NCI-H2107 treated with DMSO at 0.1 percent for 48 hours (cell line): ENCODE results near the gene GNL3.
"Not testable (repeated sequence)": the region's sequence is repeated elsewhere in the genome, so short reads cannot be mapped to it uniquely, and the experiment has no call there.

Experiments
- DNase-seq: peaks from one replicate; lab custom pipeline; 2025; ENCODE audit not compliant: unreplicated experiment; lab: John Stamatoyannopoulos, UW

The GNL3 gene

GRCh38 chr3:52719618-52720017 lies 33.8 kb downstream of the GNL3 start:
- no peak for DNase-seq

GRCh38 chr3:52721002-52721729 lies 35.3 kb downstream of the GNL3 start:
- no peak for DNase-seq

GRCh38 chr3:52721730-52722008 lies 35.8 kb downstream of the GNL3 start:
- no peak for DNase-seq

DNA sequence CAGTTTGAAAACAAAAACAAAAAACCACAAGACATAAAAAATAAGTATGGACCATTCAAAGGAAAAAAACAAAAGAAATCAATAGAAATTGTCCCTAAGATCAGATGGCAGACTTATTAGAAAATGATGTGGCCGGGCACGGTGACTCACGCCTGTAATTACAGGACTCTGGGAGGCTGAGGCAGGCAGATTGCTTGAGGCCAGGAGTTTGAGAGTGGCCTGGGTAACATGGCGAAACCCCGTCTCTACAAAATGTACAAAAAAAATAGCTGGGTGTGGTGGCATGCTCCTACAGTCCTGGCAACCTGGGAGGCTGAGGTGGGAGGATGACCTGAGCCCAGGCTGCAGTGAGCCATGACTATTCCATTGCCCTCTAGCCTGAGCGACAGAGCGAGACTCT lies 36.7 kb downstream of the GNL3 start:
- no peak for DNase-seq

DNA sequence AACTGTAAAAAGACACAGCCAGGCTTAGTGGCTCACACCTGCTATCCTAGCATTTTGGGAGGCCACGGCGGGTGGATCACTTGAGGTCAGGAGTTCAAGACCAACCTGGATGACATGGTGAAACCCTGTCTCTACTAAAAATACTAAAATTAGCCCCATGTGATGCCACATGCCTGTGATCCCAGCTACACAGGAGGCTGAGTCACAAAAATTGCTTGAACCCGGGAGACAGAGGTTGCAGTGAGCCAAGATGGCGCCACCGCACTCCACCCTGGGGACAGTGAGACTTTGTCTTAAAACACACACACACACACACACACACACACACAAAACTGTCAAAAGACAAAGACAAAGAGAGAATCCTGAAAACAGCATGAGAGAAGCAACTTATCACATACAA lies 38.1 kb downstream of the GNL3 start:
- no peak for DNase-seq

DNA sequence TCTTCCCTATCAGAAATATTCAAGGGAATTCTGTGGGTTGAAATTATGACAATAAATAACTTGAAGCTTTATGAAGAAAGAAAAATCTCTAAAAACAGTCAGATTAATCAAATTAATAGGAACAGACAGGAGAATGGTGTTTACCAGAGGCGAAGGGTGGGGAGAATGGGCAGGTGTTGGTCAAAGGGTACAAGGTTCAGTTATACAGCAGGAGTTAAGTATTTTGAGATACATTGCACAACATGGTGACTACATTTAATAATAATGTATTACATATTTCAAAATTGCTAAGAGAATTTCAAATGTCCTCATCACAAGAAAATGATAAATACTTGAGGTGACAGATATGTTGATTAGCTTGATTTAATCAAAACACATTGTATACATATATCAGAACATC lies 38.7 kb downstream of the GNL3 start:
- no peak for DNase-seq

DNA sequence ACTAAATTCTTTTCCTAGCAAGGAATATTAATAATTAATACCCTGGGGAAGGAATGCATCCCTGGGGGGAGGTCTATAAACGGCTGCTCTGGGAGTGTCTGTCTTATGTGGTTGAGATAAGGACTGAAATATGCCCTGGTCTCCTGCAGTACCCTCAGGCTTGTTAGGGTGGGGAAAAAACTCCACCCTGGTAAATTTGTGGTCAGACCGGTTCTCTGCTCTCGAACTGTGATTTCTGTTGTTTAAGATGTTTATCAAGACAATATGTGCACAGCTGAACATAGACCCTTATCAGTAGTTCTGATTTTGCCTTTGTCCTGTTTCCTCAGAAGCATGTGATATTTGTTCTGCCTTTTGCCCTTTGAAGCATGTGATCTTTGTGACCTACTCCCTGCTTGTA lies 42.9 kb downstream of the GNL3 start:
- not testable (repeated sequence) for DNase-seq

DNA sequence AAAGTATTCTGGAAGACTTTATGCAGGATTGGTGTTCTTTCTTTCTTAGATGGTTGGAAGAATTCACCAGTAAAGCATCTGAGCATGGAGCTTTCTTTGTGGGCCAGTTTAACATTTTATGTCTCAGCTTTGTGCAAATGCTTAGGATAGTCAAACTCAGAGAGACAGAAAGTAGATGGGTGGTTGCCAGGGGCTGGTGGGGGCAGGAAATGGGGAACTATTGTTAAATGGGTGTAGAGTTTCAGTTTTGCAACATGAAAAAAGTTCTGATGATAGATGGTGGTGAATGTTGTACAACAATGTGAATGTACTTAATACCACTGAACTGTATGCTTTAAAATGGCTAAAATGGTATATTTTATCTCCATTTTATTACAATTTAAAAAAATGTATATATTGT lies 44.8 kb downstream of the GNL3 start:
- DNase-seq: no peak

DNA sequence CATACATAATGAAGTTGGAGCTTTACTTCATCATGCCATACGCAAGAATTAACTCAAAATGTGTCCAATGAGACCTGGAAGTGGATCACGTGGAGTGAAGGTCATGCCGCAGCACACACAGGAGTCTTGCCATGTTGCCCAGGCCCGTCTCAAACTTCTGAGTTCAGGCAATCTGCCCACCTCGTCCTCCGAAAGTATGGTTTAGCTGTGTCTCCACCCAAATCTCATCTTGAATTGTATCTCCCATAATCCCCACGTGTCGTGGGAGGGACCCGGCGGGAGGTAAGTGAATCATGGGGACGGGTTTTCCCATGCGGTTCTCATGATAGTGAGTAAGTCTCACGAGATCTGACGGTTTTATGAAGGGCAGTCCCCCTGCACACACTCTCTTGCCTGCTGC lies 45.8 kb downstream of the GNL3 start:
- no peak for DNase-seq

GRCh38 chr3:52733256-52733891 lies 47.5 kb downstream of the GNL3 start:
- no peak for DNase-seq

- DNase-seq: no peak
These were observed 53.9 kb downstream of the GNL3 start for GRCh38 chr3:52739730-52740129.

DNA sequence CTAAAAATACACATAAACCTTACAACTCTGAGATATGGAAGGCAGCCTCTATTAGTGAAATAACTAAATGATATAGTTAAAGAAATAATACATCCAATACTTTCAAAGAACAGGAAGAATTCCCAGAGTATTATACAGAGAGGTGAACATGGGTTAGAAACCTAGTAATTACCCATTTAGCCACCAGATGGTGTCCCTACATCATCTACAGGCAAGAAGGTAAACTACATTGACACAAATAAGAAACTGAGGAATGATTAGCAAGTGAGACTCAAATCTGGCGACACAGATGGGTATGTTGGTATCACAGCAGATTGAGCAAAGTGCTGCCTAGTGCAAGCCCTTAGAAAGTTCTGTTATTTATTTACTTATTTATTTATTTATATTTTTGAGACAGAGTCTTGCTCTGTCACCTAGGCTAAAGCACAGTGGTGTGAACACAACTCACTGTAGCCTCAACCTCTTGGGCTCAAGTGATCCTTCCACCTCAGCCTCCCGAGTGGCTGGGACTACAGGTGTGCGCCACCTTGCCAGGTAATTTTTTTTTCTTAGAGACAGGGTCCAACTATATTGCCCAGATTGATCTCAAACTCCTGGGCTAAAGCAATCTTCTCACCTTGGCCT lies 56.7 kb downstream of the GNL3 start:
- peak; percentile 23 for DNase-seq

GRCh38 chr3:52743152-52743551 lies 57.3 kb downstream of the GNL3 start:
- no peak for DNase-seq

- no peak for DNase-seq
These were observed 57.9 kb downstream of the GNL3 start for GRCh38 chr3:52743721-52744120.
